Epidermal melanocyte (primary cell): ENCODE results near the gene RIC8B.

Experiments
- DNase-seq: peaks from one replicate; pipeline ENCODE4 v3.0.0; 2011; ENCODE audit warnings: low spot score; ENCODE audit not compliant: insufficient read length

The RIC8B gene

DNA sequence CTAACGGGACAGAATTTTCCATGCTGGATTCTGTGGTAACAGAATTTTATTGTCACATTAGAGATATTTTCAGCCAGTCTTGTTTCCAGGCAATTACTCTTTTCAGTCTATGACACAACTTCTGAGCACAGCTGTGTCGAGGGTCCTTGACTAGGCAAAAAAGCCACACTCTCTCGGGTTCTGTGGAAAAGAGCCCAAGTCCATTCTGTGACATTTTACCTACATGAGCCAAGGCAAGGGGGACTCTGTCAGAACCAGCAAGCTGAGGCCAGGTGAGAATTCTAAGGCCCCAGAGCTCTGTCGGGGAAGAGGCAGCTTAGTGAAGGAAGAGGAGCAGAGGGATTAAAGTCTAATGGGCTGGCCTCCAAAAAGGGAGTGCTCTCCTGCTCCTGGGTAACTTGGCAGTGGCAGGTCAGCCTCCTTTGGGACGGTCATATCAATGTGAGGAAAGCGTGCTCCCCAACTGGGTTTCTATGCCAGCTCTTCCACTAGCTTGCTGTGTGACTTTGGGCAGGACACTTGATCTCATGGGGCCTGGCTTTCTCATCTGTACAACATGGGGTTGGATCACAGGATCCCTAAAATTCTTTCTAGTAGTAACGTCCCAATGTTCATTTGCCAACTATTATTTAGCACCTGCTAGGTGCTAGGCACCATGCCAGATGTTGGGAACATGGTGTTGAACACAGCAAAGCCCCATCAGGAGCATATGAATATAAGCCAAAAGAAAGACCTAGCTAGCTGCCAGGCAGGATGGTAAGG is 16.0 kb upstream of the RIC8B start:
- DNase-seq: no peak

DNA sequence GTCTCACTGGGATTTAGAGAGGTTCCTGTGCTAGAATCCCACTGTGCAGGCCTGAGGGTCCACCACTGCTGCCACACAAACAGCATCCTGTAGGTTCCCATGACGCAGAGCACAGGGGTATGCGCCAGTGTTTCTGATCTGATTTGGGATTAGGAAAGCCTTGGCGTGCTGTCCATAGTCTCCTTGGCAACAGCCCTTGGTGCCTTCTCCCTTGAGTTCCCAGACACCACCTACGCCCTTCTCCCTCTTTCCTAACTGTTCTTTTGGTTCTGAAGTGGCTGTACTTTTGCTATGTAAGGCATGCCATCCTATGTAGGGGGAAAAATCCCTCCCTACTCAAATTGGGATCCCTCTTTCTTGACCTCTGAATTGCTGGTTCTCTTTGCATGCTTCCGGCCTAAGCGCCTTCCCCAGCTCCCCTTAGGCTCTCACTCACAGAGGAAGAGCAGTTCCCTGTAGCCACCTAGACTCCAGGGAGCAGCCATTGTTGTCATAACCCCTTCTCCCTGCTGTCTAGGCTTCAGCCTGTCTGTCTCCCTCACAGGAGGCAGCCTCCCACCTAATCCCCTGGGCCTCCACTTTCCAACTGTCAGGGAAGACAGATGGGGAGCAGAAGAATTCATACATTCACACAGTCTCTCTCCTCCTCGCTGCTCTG is 14.8 kb upstream of the RIC8B start:
- no peak for DNase-seq

DNA sequence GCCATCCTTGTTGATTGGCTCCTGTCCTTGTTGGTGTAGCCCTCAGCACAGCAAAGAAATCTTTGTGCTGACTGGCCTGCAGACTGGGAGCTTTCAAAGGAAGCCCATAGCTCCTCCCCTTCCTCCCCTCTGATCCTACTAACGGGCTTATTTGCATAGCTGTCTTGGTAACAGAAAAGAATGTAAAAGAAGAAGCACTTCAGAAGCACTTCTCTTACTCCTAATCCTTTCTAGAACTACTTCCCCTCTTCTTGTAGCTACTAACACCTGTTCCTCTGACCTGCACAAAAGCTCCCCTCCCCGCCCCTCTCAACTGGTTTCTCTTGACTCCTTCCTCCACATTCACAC is 14.3 kb upstream of the RIC8B start:
- no peak for DNase-seq

DNA sequence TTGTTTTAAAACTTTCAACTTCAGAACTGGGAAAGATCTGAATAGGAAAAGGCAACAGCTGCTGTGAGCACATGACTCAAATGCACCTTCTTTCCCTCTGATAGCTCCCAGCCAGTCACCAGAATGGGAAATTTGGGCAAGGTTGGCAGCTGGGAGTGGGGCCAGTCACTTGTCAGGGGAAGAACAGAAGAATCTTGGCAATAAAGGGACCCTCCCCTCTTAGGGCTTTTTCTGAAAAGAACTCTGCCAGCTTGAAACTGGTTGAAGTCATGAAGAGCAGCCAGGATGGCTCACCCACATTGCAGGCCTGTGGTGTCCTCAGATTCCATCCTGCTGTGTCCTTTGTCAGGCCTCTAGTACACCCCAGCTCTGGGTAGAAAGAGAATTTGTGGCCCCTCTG is 10.3 kb upstream of the RIC8B start:
- DNase-seq: no peak

DNA sequence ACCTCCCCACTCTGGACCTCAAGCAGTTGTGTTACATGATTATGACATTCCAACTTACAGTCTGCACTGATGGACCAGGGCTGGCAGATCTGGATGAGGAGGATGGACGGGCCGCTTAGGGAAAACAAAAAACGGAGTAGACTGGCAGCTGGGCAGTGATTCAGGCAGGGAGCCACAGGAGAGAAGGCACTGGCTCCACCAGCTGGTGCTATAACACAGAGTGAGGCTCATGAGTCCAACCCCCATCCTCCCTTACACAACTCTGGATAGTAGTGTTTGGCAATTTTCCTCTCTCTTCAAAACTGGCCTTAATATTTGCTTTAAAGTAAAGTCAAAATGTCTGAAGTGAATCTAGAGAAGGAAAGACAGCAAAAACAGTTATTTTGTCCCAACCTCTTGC is 9.7 kb upstream of the RIC8B start:
- DNase-seq: no peak

DNA sequence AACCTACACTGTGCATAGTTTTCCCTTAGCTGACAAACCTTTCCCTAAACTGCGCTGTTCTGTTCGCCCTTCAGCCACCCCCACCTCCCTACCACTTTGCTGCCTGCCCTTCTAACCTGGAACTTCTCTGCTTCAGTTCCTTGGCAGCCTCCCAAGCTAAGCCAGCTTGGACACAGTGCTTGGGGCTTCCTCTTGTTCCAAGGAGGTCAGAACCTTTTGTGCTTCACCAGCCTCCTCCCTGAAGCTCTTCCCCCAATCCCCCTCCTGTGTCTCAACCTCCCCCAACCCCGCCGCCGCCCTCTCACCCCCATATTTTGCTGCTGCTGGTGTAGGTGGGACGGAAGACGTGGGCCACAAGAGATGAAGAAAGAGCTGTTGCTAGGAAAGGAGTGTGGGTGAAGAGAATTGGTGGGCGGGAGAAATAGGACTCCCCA is 8.1 kb upstream of the RIC8B start:
- no peak for DNase-seq

DNA sequence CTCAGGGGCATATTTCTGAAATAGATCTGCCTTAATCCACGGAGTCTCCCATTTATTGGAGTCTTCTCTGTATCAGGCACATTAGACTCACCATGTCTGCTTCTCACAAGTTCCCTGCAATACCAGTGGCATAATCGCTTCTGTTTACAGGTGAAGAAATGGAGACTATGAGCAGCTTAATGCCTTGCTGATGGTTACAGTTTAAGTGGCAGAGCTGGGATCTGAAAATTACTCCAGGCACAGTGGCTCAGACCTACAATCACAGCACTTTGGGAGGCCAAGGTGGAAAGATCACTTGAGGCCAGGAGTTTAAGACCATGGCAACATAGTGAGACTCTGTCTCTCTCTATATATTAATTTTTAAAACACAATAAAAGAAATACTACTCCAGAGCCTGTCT is 7.3 kb upstream of the RIC8B start:
- DNase-seq: no peak

DNA sequence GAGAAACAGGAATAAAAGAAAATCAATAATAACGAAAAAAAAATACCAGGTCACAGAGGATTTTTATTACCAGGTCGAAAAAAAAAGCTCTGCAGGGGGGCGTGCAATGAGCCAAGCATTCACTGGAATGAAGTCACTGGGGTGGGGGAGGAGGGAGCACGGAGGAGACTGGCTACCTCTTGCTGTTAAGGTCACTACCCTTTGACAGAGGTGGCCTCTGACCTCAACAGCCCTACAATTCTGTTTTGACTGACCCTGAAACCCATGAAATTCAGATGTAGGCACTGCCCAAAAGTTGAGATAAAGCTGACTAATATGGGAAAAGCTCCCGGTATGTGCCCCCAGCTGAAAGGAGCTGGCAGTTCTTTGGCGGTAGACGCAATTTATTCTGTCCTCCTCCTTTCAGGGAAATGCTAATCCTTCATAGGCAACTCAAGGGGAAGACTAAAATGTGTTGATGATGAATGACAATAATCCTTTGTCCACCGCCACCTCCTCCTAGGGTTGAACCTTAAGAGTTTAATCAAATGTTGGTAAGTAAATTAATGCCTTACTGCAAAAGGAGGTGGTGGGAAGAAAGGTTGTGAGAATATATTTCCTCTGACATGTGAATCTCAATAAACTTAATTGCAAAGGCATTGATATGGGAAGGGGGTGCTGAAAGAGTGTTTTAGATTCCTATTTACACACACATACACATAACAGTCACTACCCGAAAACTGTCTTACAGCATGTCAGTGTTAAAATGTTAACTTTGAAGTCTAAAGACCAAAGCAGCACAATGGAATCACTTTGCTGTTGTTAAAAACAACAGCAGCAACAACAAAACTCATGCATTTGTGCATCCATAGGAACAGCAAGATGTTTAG is 6.3 kb upstream of the RIC8B start:
- no peak for DNase-seq

DNA sequence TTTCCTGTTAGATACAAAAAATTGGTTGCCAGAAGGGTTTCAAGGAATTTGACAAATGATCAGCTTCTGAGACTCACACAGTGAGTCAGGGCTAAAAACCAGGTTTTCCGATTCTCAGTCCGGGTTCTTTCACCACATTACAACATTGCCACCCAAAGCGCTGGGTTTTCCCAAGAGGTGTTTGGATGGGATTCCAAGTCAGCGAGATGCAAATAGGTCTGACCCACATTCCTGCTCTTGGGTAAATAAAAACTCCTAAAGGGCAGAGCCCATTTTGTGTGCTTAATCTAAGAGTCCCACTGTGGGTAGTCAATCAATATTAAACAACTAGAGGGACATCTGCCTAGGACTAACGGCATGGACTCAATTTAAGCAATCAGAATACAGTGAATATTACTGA is 5.4 kb upstream of the RIC8B start:
- no peak for DNase-seq

DNA sequence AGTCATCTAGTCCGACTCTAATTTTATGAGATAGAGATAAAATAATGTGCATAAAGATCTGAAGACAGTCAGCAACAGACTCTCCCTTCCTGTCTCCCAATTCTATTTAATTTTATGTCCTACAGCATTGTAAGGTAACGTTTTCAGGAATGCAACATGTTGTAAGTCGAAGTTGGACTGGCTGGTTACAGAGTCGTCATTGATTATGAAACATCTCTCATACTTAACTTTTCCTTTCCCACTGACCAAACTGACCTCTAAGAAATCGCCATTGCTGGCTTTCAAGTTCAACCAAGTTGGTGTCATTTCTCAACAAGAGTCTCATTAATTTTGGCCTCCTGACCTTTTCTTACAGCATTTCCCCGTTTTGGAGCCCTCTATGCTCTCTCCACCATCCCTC is 4.9 kb upstream of the RIC8B start:
- no peak for DNase-seq

DNA sequence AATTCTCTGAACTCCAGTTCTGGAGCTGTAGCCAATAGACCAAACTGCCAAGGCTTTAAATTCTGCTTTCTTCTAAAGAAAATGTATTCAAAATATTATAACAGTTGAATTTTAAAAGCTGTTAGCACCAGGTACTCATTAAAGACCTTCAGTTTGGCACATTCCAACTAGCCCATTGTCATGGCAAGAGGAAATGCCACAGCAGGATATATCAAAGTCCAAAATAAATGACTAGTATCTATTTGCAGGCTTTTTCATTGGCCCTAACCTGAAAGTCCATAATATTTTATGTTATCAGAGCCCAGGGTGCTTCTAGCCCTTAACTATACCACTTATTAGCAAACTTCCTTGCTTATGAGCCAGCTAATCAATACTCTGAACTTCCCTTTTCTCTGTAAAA is 3.1 kb upstream of the RIC8B start:
- no peak for DNase-seq

DNA sequence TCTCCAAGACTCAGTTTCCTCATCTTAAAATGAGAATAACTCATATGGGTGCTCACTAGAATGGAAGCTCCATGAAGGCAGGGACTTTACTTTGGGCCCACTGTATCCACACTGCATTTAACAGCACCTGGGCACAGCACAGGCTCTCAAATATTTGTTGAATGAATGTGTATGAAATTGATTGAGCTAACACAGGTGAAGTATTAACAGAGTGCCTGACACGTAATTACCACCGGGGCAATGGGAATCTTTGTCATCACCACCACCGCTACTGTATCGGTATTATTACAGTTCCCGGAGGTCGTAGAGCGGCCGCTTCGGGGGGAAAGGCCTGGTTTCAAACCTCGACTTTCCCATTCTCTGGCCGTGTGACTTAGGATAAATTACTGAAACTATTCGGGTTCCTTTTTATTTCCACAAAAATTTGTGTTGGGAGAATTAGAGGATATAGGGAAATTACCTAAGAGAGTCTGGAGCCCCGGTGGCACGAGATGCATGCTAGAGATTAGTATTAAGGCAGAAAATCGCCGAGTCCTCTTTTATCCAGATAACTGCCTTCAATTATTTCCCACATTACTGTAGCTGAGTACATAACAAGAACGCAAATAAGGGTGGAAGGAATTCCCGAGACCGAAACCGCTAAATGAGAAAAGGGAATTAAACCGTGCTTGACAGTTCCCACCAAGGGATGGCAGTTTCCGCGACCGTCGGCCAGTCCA is 1.0 kb upstream of the RIC8B start:
- DNase-seq: no peak

DNA sequence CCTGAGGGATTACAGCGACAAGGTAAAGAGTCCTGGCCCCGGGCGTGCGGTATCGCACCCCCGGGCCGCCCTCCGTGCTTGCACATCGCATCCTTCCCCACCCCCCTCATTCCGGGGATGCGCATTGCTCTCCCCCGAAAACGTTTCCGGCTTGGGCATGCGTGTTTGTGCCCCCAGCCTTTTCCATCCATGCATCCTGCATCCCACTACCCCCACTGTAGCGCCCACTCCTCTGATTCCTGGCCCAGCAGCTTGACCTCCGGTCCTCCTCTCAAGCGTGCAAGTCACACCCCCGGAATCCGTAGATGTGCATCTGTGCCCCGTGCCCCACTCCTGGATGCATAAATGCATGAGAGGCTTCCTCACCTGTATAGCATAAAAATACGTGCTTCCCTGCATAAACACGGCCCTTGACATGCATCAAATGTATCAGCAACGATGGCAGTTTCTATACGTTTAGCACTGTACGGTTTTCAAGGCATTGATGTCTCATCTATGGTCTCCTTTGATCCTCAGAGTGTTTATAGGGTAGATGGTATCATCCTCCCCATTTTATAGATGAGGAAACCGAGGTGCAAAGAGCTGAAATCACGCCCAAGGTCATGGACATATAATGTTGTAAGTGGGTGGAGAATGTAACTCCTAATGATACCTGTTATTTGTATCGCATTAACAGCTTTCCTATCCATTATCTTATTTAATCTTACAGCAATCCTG is 484 bp downstream of the RIC8B start:
- no peak for DNase-seq

DNA sequence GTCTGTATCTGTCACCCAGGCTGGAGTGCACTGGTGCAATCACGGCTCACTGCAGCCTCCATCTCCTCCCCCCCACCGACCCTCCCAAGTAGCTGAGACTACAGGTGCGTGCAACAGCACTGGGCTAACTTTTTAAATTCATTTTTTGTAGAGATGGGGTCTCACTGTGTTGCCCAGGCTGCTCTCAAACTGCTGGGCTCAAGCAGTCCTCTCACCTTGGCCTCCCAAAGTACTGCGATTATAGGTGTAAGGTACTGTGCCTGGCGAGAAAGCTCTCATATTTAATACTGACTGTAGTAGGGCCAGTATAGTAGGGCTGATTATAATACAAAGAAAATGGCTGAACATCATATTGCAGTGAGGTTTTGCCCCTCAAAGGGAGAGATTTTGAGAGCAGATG is 2.4 kb downstream of the RIC8B start:
- DNase-seq: no peak

DNA sequence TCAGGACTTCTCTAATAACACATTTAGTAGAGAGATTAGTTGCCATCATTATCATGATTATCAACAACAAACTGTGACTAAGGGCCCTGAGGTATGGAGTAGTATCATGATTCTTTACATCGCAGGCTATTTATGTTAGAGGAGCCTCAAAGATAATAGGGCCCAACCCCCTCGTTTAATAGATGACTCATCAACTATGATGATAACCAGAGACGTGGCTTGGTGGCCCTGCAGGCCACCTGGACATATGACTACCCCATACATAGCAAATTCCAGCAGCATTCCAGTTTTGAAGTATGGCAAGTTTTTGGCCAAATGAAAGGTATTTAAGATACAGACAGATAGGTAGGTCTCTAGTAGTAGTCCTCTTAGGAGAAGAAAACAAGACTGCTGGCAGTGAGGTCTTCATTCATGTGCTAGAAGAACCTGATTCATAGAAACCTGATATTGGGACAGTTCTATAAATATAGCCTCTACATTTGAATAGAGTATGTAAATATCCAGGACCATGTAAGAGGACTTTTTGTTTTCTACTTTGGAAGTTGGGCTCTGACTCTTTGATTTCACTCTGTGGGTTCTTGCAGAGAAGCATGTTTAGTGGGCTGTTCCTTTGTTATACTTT is 5.6 kb downstream of the RIC8B start:
- DNase-seq: no peak

DNA sequence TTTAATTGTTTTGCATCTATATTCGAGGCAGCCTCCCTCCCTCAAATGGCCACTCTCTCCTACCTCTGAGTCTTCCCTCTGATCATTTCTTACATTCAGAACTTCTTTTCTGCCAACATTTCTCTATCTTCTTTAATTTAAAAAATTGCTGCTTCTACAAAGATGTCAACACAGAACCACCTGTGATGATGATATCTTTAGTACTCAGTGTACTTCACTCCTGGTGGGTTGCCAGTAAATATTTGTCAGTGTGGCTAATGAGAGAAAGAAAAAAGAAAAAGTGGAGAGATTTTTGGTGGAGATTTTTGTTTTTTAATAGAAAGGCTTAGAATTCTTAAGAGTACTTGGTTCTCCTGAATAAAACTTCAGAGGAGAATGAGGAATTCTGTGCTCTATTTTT is 8.1 kb downstream of the RIC8B start:
- DNase-seq: no peak

DNA sequence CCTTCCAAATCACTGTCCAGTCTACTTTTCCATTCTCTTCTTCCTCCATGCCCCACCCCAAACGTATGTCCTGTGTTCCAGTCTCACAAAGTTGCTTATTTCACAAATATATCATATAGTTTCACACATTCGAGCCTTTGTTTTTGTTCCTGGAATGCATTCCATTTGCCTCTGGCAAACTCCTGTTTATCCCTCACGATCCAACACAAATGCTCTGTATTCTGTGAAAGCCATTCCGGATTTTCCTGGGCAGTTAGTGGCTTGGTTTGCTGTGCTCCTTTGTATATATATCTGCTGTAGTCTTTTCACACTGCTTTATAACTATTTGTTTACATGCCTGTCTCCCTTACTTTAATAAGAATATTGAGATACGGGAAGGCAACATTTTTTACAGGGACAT is 9.0 kb downstream of the RIC8B start:
- no peak for DNase-seq

DNA sequence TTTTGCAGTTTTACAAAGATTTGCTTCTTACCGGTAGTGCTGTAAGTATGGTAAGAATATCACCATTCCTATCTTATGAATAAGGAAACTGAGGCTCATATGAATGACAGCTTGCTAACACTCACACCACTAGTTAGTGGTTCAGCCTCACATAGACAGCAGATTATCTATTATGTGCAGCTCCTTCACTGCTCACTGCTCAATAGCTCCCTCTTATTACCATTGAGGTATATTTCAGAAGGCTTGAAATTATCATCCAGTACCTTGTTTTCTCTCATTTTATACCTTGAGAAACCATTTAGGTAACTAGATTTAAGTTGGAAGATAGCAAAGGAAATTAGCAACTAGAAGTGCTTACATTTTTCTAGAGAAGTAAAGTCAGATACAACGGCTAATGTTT is 15.5 kb downstream of the RIC8B start:
- no peak for DNase-seq

DNA sequence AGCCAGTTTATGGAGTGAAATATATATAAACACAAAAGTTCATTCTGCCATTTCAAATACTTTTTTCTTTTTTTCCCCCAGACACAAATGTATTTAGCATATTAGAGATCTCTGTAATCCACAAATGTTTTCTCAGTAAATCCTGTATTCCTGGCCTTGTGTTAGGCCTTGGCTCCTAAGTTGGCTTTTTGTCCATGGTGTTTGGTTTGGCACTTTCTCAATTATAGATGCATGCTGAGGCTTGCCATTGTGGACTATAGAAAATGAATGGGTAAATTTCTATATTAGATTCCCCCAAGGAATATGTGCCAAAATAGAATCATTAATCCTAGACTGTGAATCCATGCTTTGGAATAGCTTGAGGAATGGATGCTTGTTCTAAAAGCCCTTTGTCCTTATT is 17.0 kb downstream of the RIC8B start:
- no peak for DNase-seq

DNA sequence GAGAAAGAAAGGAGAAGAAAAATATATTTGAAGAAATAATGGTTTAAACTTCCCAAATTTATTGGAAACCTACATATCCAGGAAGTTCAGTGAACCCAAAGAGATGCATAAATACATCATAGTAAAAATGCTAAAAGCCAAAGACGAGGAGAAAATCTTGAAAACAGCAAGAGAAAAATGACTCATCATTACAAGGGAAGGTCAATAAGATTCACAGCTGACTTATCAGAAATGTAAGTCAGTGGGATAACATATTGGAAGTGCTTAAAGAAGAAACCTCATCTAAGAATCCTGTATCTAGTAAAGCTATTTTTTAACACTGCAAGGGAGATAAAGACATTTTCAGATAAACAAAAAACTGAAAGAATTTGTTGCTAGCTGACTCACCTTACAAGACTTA is 19.9 kb downstream of the RIC8B start:
- no peak for DNase-seq
